GM18520 (cell line): ENCODE results near the gene MVB12B.
"Not testable (repeated sequence)": the region's sequence is repeated elsewhere in the genome, so short reads cannot be mapped to it uniquely, and the experiment has no call there.

Source experiments
- ATAC-seq: cut with Tn5 transposase; IDR thresholded peaks from one replicate; pipeline ENCODE4 v1.9.1; 2021; ENCODE audit not compliant: unreplicated experiment

MVB12B gene

GRCh38 chr9:126551812-126552211, 225.2 kb downstream of the MVB12B start:
- no peak for ATAC-seq

- ATAC-seq, result no peak
Measured at GRCh38 chr9:126554292-126554691, 227.7 kb downstream of the MVB12B start.

- ATAC-seq, result not testable (repeated sequence)
Measured at GRCh38 chr9:126555421-126555820, 228.8 kb downstream of the MVB12B start.
